ENCODE data around the gene PDK3. TPM values are rescaled to one million over a fixed set of nuclear protein-coding genes. Genes with fewer than 3 reads are reported as not detected.
A peak's percentile ranks its signal among the peaks of the same experiment; 100 is the strongest.

The PDK3 gene
- total RNA-seq, 1 donor from 2014 or later = 21.1 TPM

DNA sequence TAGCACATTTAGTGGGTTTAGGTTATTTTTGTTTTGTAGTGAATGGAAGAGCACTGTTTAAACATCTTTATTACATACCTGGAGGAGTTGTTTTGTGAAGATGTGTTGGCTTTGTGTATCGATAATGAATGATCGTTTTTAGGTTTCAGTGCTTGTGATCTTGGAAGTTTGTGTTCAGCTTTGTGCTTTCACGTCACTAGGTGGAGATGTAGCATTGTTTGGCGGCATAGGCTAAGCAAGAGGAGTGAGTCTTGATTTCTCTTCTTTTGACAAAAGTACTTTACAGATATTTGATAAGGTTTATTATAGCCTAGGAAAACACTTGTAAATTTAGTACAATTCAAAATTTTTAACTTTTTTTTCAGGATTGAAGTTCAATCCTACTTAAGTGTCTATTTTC lies 50.4 kb downstream of the PDK3 start:
- Mint-ChIP-seq H3K27me3 (ENCODE audit: low read depth) (no peaks in the 10 kb centered on the region), H3K27ac (ENCODE audit: unreplicated experiment) (no peak overlapping the region), H3K36me3 (ENCODE audit: low read depth) (no peaks in the 10 kb centered on the region), H3K4me1 (peaks cover 4% of the 10 kb centered on the region), H3K4me3 (no peak overlapping the region), H3K9me3 (no peaks in the 10 kb centered on the region)
- TF ChIP-seq, protein P1, sequence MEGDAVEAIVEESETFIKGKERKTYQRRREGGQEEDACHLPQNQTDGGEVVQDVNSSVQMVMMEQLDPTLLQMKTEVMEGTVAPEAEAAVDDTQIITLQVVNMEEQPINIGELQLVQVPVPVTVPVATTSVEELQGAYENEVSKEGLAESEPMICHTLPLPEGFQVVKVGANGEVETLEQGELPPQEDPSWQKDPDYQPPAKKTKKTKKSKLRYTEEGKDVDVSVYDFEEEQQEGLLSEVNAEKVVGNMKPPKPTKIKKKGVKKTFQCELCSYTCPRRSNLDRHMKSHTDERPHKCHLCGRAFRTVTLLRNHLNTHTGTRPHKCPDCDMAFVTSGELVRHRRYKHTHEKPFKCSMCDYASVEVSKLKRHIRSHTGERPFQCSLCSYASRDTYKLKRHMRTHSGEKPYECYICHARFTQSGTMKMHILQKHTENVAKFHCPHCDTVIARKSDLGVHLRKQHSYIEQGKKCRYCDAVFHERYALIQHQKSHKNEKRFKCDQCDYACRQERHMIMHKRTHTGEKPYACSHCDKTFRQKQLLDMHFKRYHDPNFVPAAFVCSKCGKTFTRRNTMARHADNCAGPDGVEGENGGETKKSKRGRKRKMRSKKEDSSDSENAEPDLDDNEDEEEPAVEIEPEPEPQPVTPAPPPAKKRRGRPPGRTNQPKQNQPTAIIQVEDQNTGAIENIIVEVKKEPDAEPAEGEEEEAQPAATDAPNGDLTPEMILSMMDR (conservative IDR thresholded peaks at IDR 0.05) = peak; percentile 61
- no peak for DNase-seq (ENCODE audit: low read depth, low spot score)

DNA sequence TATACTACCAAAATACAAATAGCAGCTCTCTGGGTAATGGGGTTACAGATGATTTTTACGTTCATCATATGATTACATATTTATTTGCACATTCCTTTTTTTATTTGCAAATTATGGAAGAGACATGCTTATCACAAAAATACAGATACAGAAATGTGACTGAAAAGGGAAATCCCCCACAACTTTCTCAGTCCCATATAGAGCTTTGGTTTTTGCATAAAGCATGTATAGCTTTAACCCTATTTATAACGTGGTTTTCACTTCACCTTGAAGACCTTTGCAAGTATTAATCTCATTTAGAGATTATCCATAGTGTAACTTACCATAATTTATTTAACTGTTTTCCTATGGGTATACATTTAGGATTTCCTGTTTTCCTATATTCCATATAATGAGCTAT lies 55.4 kb downstream of the PDK3 start:
- DNase-seq (ENCODE audit: low read depth, low spot score) = no peak
- H3K4me1 Mint-ChIP-seq = peaks cover under 1% of the 10 kb centered on the region
- no peaks in the 10 kb centered on the region for H3K9me3 Mint-ChIP-seq
- H3K27ac Mint-ChIP-seq (ENCODE audit: unreplicated experiment) = no peak overlapping the region
- no peak overlapping the region for H3K4me3 Mint-ChIP-seq
- TF ChIP-seq, protein P1 (conservative IDR thresholded peaks at IDR 0.05) = no peak
- no peaks in the 10 kb centered on the region for H3K27me3 Mint-ChIP-seq (ENCODE audit: low read depth)
- peaks cover 6% of the 10 kb centered on the region for H3K36me3 Mint-ChIP-seq (ENCODE audit: low read depth)

DNA sequence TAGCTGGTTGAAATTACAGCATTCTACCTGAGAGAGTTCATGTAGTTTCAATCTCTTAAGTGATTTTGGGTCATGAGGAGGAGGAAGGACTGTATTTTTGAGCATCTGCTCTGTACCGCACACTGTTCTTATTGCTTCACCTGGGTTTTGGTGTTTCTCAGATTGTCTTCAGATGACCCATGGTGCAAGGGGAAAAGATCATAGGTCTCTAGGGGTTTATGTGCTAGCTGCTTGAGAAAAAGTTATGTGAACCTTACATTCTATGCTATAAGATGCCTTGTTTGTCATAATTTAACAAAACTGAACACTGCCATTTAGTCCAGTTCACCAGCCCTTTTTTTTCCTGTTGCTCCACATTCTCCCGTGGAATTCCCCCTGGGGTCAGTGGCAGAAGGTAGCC lies 60.4 kb downstream of the PDK3 start:
- DNase-seq (ENCODE audit: low read depth, low spot score) = no peak
- TF ChIP-seq, protein P1 (conservative IDR thresholded peaks at IDR 0.05) = no peak
- H3K9me3 Mint-ChIP-seq = no peaks in the 10 kb centered on the region
- no peaks in the 10 kb centered on the region for H3K27me3 Mint-ChIP-seq (ENCODE audit: low read depth)
- H3K27ac Mint-ChIP-seq (ENCODE audit: unreplicated experiment) = no peak overlapping the region
- H3K36me3 Mint-ChIP-seq (ENCODE audit: low read depth) = peaks cover 7% of the 10 kb centered on the region
- peaks cover 41% of the 10 kb centered on the region for H3K4me1 Mint-ChIP-seq
- H3K4me3 Mint-ChIP-seq = no peak overlapping the region

DNA sequence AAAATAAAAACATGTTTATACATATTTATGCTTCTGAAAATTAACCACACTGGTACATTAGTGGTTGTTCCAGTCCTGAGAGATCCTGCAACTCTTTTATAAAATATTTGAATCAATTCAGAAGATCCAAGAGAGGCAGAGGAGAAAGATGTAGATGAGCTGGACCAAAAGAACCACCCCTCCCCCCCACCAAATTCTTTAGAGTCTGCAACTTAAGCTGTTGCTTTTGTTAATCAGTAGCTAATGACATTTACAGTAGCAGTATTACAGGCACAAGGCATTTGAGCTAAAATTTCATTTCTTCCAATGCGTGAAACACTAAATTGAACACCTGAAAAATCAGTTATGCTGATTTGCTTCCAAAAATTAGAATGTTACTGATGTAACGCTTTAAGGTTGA lies 61.5 kb downstream of the PDK3 start:
- H3K9me3 Mint-ChIP-seq = no peaks in the 10 kb centered on the region
- no peak overlapping the region for H3K27ac Mint-ChIP-seq (ENCODE audit: unreplicated experiment)
- DNase-seq (ENCODE audit: low read depth, low spot score) = no peak
- H3K27me3 Mint-ChIP-seq (ENCODE audit: low read depth) = no peaks in the 10 kb centered on the region
- peaks cover 44% of the 10 kb centered on the region for H3K4me1 Mint-ChIP-seq
- H3K4me3 Mint-ChIP-seq = no peak overlapping the region
- TF ChIP-seq, protein P1 (conservative IDR thresholded peaks at IDR 0.05) = no peak
- H3K36me3 Mint-ChIP-seq (ENCODE audit: low read depth) = peaks cover 10% of the 10 kb centered on the region

DNA sequence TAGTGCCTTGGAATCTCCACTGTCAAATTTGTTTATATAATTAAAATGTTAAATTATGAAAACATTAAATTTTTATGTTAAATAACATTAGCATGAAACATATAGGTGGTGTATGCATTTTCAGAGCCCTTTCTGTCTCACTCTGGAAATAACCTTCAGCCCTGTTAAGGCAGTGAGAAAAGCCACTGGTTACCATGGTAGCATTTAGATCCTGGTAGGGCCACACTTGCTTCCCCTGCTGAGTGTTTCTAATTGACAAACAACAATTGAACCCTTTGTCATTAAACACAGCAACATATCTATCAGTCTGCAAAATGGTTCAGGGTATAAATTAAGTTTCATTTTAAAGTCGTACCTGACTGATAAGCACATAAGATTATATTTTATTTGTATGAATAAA lies 63.5 kb downstream of the PDK3 start:
- H3K4me3 Mint-ChIP-seq = no peak overlapping the region
- H3K27me3 Mint-ChIP-seq (ENCODE audit: low read depth) = no peaks in the 10 kb centered on the region
- TF ChIP-seq, protein P1 (conservative IDR thresholded peaks at IDR 0.05) = no peak

DNA sequence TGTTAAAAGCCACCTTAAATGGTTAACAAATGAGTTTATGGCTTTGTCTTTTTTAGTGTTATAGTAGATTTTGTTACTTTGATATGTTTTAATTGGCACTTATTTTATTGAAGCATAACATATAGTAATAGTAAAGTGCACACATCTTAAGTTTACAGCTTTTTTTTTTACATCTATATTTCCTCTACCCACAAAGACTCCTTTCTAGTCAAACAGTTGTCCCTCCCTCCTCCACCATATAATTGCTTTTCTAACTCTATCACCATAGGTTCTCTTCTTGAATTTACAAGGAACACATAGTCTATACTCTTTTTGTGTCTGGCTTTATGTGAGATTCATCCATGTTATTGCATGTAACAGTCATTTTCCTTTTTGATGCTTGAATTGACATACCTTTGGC lies 71.5 kb downstream of the PDK3 start:
- TF ChIP-seq, protein P1 (conservative IDR thresholded peaks at IDR 0.05) = no peak
- no peak for DNase-seq (ENCODE audit: low read depth, low spot score)
- no peaks in the 10 kb centered on the region for H3K27me3 Mint-ChIP-seq (ENCODE audit: low read depth)
- H3K36me3 Mint-ChIP-seq (ENCODE audit: low read depth) = peaks cover 14% of the 10 kb centered on the region
- peaks cover 3% of the 10 kb centered on the region for H3K9me3 Mint-ChIP-seq
- no peak overlapping the region for H3K27ac Mint-ChIP-seq (ENCODE audit: unreplicated experiment)
- no peak overlapping the region for H3K4me3 Mint-ChIP-seq
- H3K4me1 Mint-ChIP-seq = no peaks in the 10 kb centered on the region

More for the DNA sequence above, 63.5 kb downstream of the PDK3 start:
- no peaks in the 10 kb centered on the region for H3K9me3 Mint-ChIP-seq
- H3K4me1 Mint-ChIP-seq = peaks cover 44% of the 10 kb centered on the region
- H3K36me3 Mint-ChIP-seq (ENCODE audit: low read depth) = peaks cover 9% of the 10 kb centered on the region
- no peak overlapping the region for H3K27ac Mint-ChIP-seq (ENCODE audit: unreplicated experiment)
- no peak for DNase-seq (ENCODE audit: low read depth, low spot score)
